ENCODE data around the gene PDE11A.

PDE11A gene

DNA sequence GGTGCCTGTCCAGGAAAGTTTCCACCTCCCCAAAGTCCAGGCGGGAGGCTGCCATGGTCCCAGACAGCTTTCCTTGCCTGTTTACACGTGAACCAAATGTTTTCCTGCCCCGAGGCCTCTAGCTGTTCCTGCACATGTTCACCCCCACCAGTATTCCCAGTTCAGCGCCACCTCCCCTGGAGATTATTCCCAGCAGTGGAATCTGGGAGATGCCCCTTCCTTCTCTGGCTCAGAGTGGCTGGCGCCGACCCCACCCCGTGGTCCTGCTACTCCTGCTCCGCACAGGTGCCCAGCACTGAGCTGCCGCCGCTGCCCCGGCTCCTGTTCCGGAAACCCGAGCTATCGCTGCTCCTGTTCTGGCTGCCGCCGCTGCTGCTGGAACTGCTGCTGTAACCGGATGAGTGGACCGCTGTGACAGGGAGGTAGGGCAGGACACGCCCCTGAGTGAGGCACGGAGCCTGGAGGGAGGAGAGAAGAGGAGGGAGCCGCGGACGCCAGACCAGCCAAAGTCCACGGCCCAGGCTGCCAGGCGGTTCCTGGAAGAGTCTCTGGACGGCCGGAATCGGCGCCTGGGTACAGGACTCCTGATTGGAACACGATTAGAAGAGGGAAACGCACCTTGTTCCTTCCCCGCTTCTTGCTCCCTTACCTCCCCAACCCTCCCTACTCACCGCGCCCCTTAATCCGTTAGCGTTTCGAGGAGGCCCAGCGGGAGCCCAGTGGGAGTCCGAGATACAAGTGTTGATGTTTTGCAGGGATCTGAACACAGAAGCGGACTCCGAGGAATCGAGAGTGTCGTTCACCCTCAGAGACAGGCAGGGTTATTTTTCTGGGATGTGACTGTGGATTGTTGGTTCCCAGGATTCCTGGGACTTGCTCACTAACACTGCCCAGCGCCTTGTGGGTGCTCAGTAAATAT lies at the start of gene PDE11A:
Gene PDE11A, minus strand, starts transcription at position 395 of the 919 bp plus-strand sequence. Its CDS starts 340 bp downstream, at position 55.
- no peaks in the 10 kb centered on the region for H3K9me3 Mint-ChIP-seq
- no peak for DNase-seq (ENCODE audit: low spot score in 2 of 2)
- H3K4me3 Mint-ChIP-seq, result peak within 1 kb of the TSS; percentile 10
- H3K27me3 Mint-ChIP-seq, result peaks cover 79% of the 10 kb centered on the region
- no peak within 1 kb of the TSS for H3K27ac Mint-ChIP-seq (ENCODE audit: low read depth)
- peaks cover 11% of the 10 kb centered on the region for H3K4me1 Mint-ChIP-seq
- H3K36me3 Mint-ChIP-seq (ENCODE audit: insufficient read depth), result no peaks in the 10 kb centered on the region
- no peak for ATAC-seq (replicated peaks; ENCODE audit: extremely low read depth, poor library complexity, severe bottlenecking)

DNA sequence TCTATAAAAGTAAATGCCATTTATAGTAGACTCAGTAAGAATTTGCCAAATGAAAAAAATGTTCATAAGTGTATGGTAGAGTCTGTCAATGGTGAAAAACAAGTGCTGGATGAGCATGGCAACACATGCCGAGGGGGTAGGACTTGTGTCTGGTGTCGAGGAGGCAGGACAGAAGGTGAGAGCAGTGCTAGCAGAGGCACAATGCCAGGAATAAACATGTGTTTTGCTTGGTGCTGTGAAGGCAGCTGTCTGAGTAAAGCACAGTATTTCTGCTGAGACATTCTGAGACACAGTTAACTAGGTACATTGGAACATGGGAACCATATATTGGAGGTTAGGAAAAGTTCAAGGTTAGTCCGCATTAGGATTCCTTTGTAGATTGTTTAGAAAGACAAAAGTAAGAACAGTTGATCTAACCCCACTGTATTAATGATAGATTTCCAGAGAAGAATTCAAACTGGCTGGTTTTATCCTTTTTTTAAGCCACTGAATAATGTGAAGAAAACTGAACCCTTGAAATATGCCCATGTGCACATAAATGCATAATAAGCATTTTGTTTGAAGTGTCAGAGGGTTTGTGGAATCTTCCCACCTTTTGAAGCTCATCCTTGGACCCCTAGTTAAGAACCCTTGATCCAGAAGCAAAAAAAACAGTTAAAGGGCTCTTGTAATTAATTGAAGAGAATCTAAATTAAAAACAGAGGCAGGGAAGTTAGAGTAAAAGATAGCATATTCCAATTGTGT lies 46.8 kb upstream of the PDE11A start:
- ATAC-seq (replicated peaks; ENCODE audit: extremely low read depth, poor library complexity, severe bottlenecking), result no peak
- H3K27ac Mint-ChIP-seq (ENCODE audit: low read depth), result peak overlapping the region; percentile 13
- H3K4me1 Mint-ChIP-seq, result peaks cover 18% of the 10 kb centered on the region
- H3K36me3 Mint-ChIP-seq (ENCODE audit: insufficient read depth), result peaks cover 36% of the 10 kb centered on the region
- H3K27me3 Mint-ChIP-seq, result no peaks in the 10 kb centered on the region
- DNase-seq (ENCODE audit: low spot score in 2 of 2), result no peak
- H3K4me3 Mint-ChIP-seq, result no peak overlapping the region
- H3K9me3 Mint-ChIP-seq, result no peaks in the 10 kb centered on the region

DNA sequence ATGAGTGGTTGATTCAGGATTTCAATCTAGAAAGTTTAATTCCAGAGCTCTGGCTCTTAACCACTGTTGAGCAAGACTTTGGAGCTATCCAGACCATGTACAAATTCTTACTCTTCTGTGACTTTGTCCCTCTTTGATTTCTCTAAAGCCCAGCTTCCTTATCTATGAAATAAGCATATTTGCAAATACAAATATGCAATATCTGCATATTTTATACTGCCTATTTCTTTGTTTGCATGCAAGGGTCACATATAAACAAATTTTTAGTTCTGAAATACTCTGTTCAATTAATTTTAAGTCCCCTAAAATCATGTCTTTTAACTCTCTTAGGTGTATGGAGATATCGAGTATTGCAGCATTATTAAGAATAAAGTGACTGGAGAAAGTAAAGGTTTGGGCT lies 45.1 kb upstream of the PDE11A start:
- H3K4me1 Mint-ChIP-seq, result peaks cover 27% of the 10 kb centered on the region
- no peak overlapping the region for H3K4me3 Mint-ChIP-seq
- ATAC-seq (replicated peaks; ENCODE audit: extremely low read depth, poor library complexity, severe bottlenecking), result no peak

DNA sequence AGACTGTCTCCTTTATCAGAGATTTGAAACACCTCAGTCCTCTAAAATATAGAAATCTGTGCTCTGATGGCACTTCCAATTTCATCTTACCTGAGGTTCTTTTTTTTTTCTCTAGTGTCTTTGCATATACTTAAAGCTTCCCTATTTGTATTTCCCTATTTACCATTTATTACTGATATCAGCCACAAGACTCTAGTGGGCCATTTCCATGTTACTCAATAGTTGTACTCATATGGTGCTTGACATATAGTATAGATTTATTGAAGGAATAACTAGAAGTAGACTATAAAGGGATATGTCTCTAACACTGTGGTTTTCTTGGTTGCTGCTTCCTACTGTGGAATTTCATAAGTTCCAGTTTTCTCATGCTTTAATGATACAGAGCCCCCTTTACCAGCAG lies 42.7 kb upstream of the PDE11A start:
- peaks cover 33% of the 10 kb centered on the region for H3K4me1 Mint-ChIP-seq
- no peaks in the 10 kb centered on the region for H3K27me3 Mint-ChIP-seq
- no peaks in the 10 kb centered on the region for H3K9me3 Mint-ChIP-seq
- no peak for ATAC-seq (replicated peaks; ENCODE audit: extremely low read depth, poor library complexity, severe bottlenecking)
- DNase-seq (ENCODE audit: low spot score in 2 of 2), result no peak
- H3K4me3 Mint-ChIP-seq, result no peak overlapping the region
- H3K36me3 Mint-ChIP-seq (ENCODE audit: insufficient read depth), result peaks cover 18% of the 10 kb centered on the region
- no peak overlapping the region for H3K27ac Mint-ChIP-seq (ENCODE audit: low read depth)

More for the DNA sequence above, 45.1 kb upstream of the PDE11A start:
- Mint-ChIP-seq H3K27ac (ENCODE audit: low read depth) (no peak overlapping the region), H3K9me3 (no peaks in the 10 kb centered on the region), H3K27me3 (no peaks in the 10 kb centered on the region), H3K36me3 (ENCODE audit: insufficient read depth) (peaks cover 25% of the 10 kb centered on the region)
- DNase-seq (ENCODE audit: low spot score in 2 of 2), result no peak

DNA sequence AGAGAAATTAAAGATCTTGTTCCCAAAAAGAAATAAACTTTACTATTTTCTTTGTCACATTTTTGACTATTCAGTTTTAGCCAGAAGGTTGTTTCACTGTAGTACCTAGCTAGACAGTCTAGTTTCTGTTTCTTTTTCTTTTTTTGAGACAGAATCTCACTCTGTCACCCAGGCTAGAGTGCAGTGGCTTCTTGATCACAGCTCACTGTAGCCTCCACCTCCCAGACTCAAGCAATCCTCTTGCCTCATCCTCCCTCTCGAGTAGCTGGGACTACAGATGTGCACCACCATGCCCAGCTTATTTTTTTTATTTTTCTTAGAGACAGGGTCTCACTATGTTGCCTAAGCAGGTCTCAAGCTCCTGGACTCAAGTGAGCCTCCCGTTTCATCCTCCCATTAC lies 41.9 kb upstream of the PDE11A start:
- peak overlapping the region; percentile 25 for H3K4me3 Mint-ChIP-seq
- peaks cover 28% of the 10 kb centered on the region for H3K4me1 Mint-ChIP-seq
- DNase-seq (ENCODE audit: low spot score in 2 of 2), result no peak
- no peaks in the 10 kb centered on the region for H3K9me3 Mint-ChIP-seq
- H3K36me3 Mint-ChIP-seq (ENCODE audit: insufficient read depth), result peaks cover 18% of the 10 kb centered on the region
- no peaks in the 10 kb centered on the region for H3K27me3 Mint-ChIP-seq
- H3K27ac Mint-ChIP-seq (ENCODE audit: low read depth), result peak overlapping the region; percentile 67
- no peak for ATAC-seq (replicated peaks; ENCODE audit: extremely low read depth, poor library complexity, severe bottlenecking)

DNA sequence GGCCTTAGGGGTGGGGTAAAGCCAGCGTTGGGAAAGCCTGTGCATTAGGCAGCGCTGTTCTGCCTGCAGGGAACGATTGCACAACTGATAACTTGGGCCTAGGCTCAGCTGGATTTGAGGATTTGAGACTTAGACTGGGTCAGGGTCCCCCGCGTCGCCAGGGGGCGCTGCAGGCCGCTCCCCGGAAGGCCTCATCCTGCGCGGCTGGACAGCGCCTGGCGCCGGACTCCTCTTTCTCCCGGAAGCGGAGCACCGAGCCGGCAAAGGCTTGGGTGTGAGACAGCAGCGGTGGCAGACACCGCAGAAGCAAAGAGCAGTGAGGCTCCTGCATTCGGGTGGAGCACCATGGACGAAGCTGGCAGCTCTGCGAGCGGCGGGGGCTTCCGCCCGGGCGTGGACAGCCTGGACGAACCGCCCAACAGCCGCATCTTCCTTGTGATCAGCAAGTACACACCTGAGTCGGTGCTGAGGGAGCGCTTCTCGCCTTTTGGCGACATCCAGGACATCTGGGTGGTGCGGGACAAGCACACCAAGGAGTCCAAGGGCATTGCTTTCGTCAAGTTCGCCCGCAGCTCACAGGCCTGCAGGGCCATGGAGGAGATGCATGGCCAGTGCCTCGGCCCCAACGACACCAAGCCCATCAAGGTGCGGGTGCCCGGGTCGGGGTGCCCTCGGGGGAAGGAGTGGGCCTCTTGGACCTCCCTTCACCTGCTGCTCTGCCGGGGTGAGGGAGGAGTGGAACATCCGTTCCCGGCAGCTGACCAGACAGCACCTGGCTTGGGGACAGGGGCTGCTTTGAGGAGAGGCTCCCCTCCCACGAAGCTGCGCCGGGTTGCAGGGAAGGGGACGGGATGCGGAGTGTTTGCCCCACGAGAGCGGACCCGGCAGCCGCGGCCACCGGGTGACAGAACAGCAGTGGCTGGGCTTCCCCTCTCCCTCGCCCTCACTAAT lies 39.9 kb upstream of the PDE11A start, which contains the start of gene RBM45:
Gene RBM45, plus strand, starts transcription at position 236 of the 951 bp plus-strand sequence. Its CDS starts 110 bp downstream, at position 346.
- peaks cover 10% of the 10 kb centered on the region for H3K36me3 Mint-ChIP-seq (ENCODE audit: insufficient read depth)
- H3K4me3 Mint-ChIP-seq, result peak within 1 kb of the TSS; percentile 94
- peak; percentile 74 to 78 for DNase-seq (ENCODE audit: low spot score in 2 of 2)
- H3K27ac Mint-ChIP-seq (ENCODE audit: low read depth), result peak within 1 kb of the TSS; percentile 92
- no peaks in the 10 kb centered on the region for H3K9me3 Mint-ChIP-seq
- no peaks in the 10 kb centered on the region for H3K27me3 Mint-ChIP-seq
- peak; percentile 90 for ATAC-seq (replicated peaks; ENCODE audit: extremely low read depth, poor library complexity, severe bottlenecking)
- peaks cover 21% of the 10 kb centered on the region for H3K4me1 Mint-ChIP-seq

DNA sequence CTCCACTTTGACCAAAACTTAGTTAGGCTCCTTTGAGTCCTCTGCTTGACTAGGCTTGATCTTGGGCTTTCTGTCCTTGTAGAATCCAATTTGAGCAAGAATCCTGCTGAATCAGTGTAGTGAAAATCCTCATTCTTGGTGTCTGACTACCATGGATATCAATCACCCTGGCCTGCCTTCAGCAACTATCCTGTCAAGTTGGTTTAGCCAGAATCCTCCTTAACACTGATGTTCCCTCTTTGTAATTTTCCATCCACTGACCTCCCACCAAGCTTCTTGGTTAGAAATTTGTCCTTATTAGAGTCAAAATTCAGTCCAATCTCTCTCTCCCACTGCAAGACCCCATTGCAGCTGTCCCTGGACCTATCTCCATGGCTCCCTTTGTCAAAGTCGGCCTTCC lies 39.2 kb upstream of the PDE11A start:
- H3K9me3 Mint-ChIP-seq, result no peaks in the 10 kb centered on the region
- no peaks in the 10 kb centered on the region for H3K27me3 Mint-ChIP-seq
- peak overlapping the region; percentile 92 for H3K27ac Mint-ChIP-seq (ENCODE audit: low read depth)
- ATAC-seq (replicated peaks; ENCODE audit: extremely low read depth, poor library complexity, severe bottlenecking), result no peak
- no peak for DNase-seq (ENCODE audit: low spot score in 2 of 2)
- peaks cover 9% of the 10 kb centered on the region for H3K36me3 Mint-ChIP-seq (ENCODE audit: insufficient read depth)
- peak overlapping the region; percentile 94 for H3K4me3 Mint-ChIP-seq
- peaks cover 21% of the 10 kb centered on the region for H3K4me1 Mint-ChIP-seq

DNA sequence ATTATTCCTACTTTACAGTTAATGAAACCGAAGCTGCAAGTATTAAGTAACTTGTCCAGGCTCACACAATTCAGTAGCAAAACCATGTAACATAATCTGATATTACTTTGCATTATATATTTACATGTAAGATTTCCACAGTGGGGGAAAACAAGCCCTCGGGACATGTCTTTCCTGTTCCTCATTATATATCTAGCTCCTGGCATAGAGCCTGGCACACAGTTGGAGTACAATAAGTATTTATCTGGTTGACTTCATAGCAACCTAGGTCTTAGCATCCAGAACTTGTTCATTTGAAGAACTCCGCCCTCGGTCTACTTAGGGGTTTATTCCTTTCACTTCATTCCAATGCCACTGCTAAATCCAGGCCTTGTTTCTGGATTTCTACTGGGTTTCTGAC lies 38.1 kb upstream of the PDE11A start:
- H3K9me3 Mint-ChIP-seq, result no peaks in the 10 kb centered on the region
- peaks cover 8% of the 10 kb centered on the region for H3K36me3 Mint-ChIP-seq (ENCODE audit: insufficient read depth)
- H3K4me3 Mint-ChIP-seq, result no peak overlapping the region
- DNase-seq (ENCODE audit: low spot score in 2 of 2), result no peak
- no peak overlapping the region for H3K27ac Mint-ChIP-seq (ENCODE audit: low read depth)
- H3K27me3 Mint-ChIP-seq, result no peaks in the 10 kb centered on the region
- H3K4me1 Mint-ChIP-seq, result peaks cover 21% of the 10 kb centered on the region
- no peak for ATAC-seq (replicated peaks; ENCODE audit: extremely low read depth, poor library complexity, severe bottlenecking)

DNA sequence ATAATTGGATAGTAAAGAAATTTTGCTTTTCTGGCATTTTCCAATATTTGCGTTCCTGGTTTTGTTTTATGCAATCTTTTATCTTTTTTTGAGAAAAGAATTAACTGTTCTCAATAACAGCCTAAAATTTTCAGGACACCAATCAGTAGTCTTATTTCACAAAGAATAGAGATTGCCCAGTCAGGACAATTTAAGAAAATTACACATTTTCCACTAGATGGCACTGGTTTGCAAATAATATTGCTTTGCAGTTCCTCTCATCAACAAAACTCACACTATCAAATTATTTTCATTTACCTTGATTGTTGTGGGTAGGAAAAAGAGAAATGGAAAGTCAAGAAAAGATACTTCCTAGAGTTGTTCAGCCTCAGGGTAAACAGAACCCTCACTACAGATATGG lies 37.2 kb upstream of the PDE11A start:
- no peak for DNase-seq (ENCODE audit: low spot score in 2 of 2)
- H3K4me3 Mint-ChIP-seq, result no peak overlapping the region
- H3K27ac Mint-ChIP-seq (ENCODE audit: low read depth), result no peak overlapping the region
- peaks cover 8% of the 10 kb centered on the region for H3K36me3 Mint-ChIP-seq (ENCODE audit: insufficient read depth)
- ATAC-seq (replicated peaks; ENCODE audit: extremely low read depth, poor library complexity, severe bottlenecking), result no peak
- H3K27me3 Mint-ChIP-seq, result no peaks in the 10 kb centered on the region
- no peaks in the 10 kb centered on the region for H3K9me3 Mint-ChIP-seq
- peaks cover 21% of the 10 kb centered on the region for H3K4me1 Mint-ChIP-seq

DNA sequence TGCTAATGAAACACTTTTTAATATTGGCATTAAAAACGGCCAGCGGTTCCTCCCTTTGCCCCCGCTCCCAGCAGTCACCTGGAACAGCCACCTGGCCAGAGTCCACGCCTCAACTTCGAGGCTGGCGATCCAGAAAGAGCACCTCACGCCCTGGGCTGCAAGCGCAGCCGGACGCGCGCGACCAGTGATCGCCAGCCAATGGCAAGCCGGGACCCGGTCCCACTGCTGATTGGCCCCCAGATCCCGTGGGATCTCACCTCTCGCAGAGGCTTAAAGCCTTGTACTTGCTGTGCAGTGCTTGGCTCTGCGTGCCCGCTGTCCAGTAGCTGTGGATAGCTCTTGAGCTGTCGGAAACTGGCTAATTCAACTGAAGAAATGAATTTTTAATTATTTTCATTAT lies 35.6 kb upstream of the PDE11A start:
- no peak for DNase-seq (ENCODE audit: low spot score in 2 of 2)
- no peak overlapping the region for H3K4me3 Mint-ChIP-seq

DNA sequence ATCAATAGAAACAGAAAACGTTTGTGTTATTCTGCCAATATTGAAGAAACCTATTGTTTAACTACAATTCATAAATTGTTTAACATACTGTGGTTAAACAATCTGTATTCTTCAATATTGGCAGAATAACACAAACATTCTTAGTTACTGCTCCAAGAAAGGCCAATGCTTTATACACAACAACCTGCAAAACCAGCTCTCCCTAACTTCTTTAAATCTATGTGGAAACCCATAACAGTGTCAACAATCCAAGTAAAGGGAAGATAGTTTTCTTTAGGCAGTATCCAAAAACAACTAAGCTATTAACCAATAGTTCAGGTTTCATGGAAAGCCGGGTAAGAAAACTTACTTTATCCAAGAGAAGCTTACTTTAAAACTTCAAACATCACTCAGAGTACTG lies 33.5 kb upstream of the PDE11A start:
- ATAC-seq (replicated peaks; ENCODE audit: extremely low read depth, poor library complexity, severe bottlenecking), result no peak
- H3K4me1 Mint-ChIP-seq, result no peaks in the 10 kb centered on the region
- H3K27me3 Mint-ChIP-seq, result no peaks in the 10 kb centered on the region

More for the DNA sequence above, 35.6 kb upstream of the PDE11A start:
- H3K36me3 Mint-ChIP-seq (ENCODE audit: insufficient read depth), result peaks cover 8% of the 10 kb centered on the region
- H3K4me1 Mint-ChIP-seq, result peaks cover 16% of the 10 kb centered on the region
- no peak overlapping the region for H3K27ac Mint-ChIP-seq (ENCODE audit: low read depth)
- no peak for ATAC-seq (replicated peaks; ENCODE audit: extremely low read depth, poor library complexity, severe bottlenecking)
- no peaks in the 10 kb centered on the region for H3K27me3 Mint-ChIP-seq
- H3K9me3 Mint-ChIP-seq, result no peaks in the 10 kb centered on the region

DNA sequence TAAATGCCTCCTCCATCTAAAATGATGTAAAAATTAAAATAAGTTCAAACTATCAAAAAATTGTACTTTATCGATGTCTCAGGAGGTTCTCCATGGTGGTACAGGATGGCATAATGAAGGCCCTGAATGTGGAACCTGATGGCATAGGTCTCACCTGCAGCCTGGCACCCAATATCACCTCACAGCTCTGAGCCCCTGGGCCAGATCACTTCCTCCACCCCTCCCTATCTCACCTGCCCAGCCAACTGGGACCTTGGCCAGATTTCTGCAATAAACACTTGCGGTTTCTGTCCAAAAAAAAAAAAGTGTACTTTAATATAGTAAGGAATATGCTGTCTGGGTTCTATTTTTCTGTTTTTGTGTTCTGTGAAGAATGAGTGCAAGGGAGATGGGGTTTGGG lies 33.0 kb upstream of the PDE11A start:
- no peak for ATAC-seq (replicated peaks; ENCODE audit: extremely low read depth, poor library complexity, severe bottlenecking)
- no peaks in the 10 kb centered on the region for H3K36me3 Mint-ChIP-seq (ENCODE audit: insufficient read depth)
- no peak overlapping the region for H3K27ac Mint-ChIP-seq (ENCODE audit: low read depth)
- no peaks in the 10 kb centered on the region for H3K4me1 Mint-ChIP-seq
- H3K9me3 Mint-ChIP-seq, result no peaks in the 10 kb centered on the region
- no peaks in the 10 kb centered on the region for H3K27me3 Mint-ChIP-seq
- DNase-seq (ENCODE audit: low spot score in 2 of 2), result no peak
- H3K4me3 Mint-ChIP-seq, result no peak overlapping the region

More for the DNA sequence above, 33.5 kb upstream of the PDE11A start:
- no peak overlapping the region for H3K4me3 Mint-ChIP-seq
- H3K27ac Mint-ChIP-seq (ENCODE audit: low read depth), result no peak overlapping the region
- no peak for DNase-seq (ENCODE audit: low spot score in 2 of 2)
- H3K36me3 Mint-ChIP-seq (ENCODE audit: insufficient read depth), result no peaks in the 10 kb centered on the region
- no peaks in the 10 kb centered on the region for H3K9me3 Mint-ChIP-seq
